Endothelial cell of umbilical vein (primary cell): Measurements from ENCODE around the gene TRMT10B. TPM values are rescaled to one million over a fixed set of nuclear protein-coding genes. Genes with fewer than 3 reads are reported as not detected.
"Not testable (repeated sequence)": the region's sequence is repeated elsewhere in the genome, so short reads cannot be mapped to it uniquely, and the experiment has no call there.

Experiments
- BruUV-seq: library from RNA; stranded (reverse); fragments of 400-500 nt; replicated peaks from 2 replicates; lab custom pipeline; 2021; lab: Mats Ljungman, UMichigan
- CTCF ChIA-PET: fragments of 300-600, 350-600 bp; sonication (Branson Sonifier 250); formaldehyde crosslinking; loops from one replicate; lab custom pipeline; 2021; ENCODE audit warnings: antibody characterized with exemption, inconsistent platforms; lab: Charles Lee
- POLR2A ChIA-PET: fragments of 300-600, 350-600 bp; sonication (Branson Sonifier 250); formaldehyde crosslinking; loops from one replicate; lab custom pipeline; 2021; ENCODE audit warnings: antibody characterized with exemption, inconsistent platforms; lab: Charles Lee
- DNase-seq: peaks from one replicate; pipeline ENCODE4 v3.0.0-alpha.2; 2011; ENCODE audit warnings: low read depth, low spot score
- FAIRE-seq: peaks from 2 replicates; lab custom pipeline; 2011; peaks lifted over from hg19 to GRCh38; lab: Jason Lieb, UNC
- H2AFZ ChIP-seq: 2 replicates; pipeline ENCODE4 v1.6.0; 2012; ENCODE audit warnings: low read depth, low read length, control low read depth, inconsistent platforms
- H3K27ac ChIP-seq: 2 replicates; pipeline ENCODE4 v1.5.1; 2011; ENCODE audit warnings: low read depth, mild to moderate bottlenecking, control low read depth, low read length, moderate library complexity; ENCODE audit not compliant: insufficient read depth
- H3K27me3 ChIP-seq, 2 experiments: 2 replicates each; pipeline versions ENCODE4 v1.6.0 to v1.6.1; 2011; ENCODE audit warnings: low read length in 2 of 2, mixed read lengths in 1 of 2; ENCODE audit not compliant: control insufficient read depth in 2 of 2, insufficient read depth in 2 of 2
- H3K36me3 ChIP-seq, 2 experiments: 2 replicates in 1 of 2; 3 replicates in 1 of 2; pipeline ENCODE4 v1.5.1; 2011; ENCODE audit warnings: low read length in 2 of 2, mild to moderate bottlenecking in 1 of 2, moderate library complexity in 1 of 2; ENCODE audit not compliant: control insufficient read depth in 2 of 2, insufficient read depth in 2 of 2; ENCODE audit errors: extremely low read depth in 1 of 2
- H3K4me1 ChIP-seq: 3 replicates; pipeline ENCODE4 v1.5.1; 2011; ENCODE audit warnings: mild to moderate bottlenecking, low read length; ENCODE audit not compliant: control insufficient read depth, insufficient read depth; ENCODE audit errors: extremely low read depth
- H3K4me2 ChIP-seq: 2 replicates; pipeline ENCODE4 v1.6.1; 2011; ENCODE audit warnings: low read length, control low read depth, mixed read lengths; ENCODE audit not compliant: insufficient read depth
- H3K4me3 ChIP-seq, 3 experiments: fragments of 200-600 bp in 1 of 3; sonication (generic), shearing (Covaris generic) in 1 of 3; replicated peaks in 1 of 3; 2 replicates each; pipeline ENCODE4 v1.5.1; 2011 to 2016; ENCODE audit warnings: control low read depth in 3 of 3, low read length in 3 of 3, mild to moderate bottlenecking in 2 of 3, inconsistent platforms in 1 of 3, low read depth in 1 of 3, moderate library complexity in 1 of 3; ENCODE audit not compliant: insufficient read depth in 1 of 3
- H3K79me2 ChIP-seq: 2 replicates; pipeline ENCODE4 v1.6.0; 2012; ENCODE audit warnings: low read length, inconsistent platforms; ENCODE audit not compliant: control insufficient read depth, insufficient read depth
- H3K9ac ChIP-seq: replicated peaks from 2 replicates; pipeline ENCODE3; 2011; ENCODE audit warnings: low read length, control low read depth; ENCODE audit not compliant: insufficient read depth; ENCODE audit errors: extremely low read depth
- H3K9me1 ChIP-seq: replicated peaks from 3 replicates; pipeline ENCODE4 v1.6.0; 2011; ENCODE audit warnings: mild to moderate bottlenecking, low read length; ENCODE audit not compliant: control insufficient read depth, insufficient read depth; ENCODE audit errors: extremely low read depth
- H3K9me3 ChIP-seq: replicated peaks from 2 replicates; pipeline ENCODE4 v1.5.1; 2012; ENCODE audit warnings: low read length, inconsistent platforms; ENCODE audit not compliant: control insufficient read depth, insufficient read depth
- H4K20me1 ChIP-seq: replicated peaks from 2 replicates; pipeline ENCODE3; 2011; ENCODE audit warnings: mild to moderate bottlenecking, low read length; ENCODE audit not compliant: control insufficient read depth, insufficient read depth; ENCODE audit errors: extremely low read depth
- dilution Hi-C: fragments of 300-500 bp; cut with MboI; formaldehyde crosslinking; loops from one replicate; pipeline ENCODE4 v1.15.0; 2019; ENCODE audit warnings: low sequenced_read_pairs; ENCODE audit not compliant: extremely low pct_ligation_motif_present
- intact Hi-C: fragments of 100-400 bp; cut with micrococcal nuclease; formaldehyde crosslinking; loops from one replicate; pipeline ENCODE4 v1.10.0; 2022
- polyA plus RNA-seq, 4 experiments: library from polyadenylated mRNA; depleted of rRNA in 3 of 4; stranded (reverse) in 3 of 4; unstranded in 1 of 4; fragments of >200 nt; gene quantifications; 2 replicates each; pipeline versions ENCODE4 v1.2.1 to v1.2.3, GENCODE V29; 2011 to 2012; ENCODE audit warnings: missing spikeins in 1 of 4
- total RNA-seq: library from RNA; stranded (reverse); gene quantifications from 2 replicates; pipeline ENCODE4 v1.2.3, GENCODE V29; 2021

The TRMT10B gene
- total and polyA plus RNA-seq, 2 donors (not counting 3 experiments of a cell fraction or from before 2014, with no cell fraction given) = 3.0 to 7.0 TPM

GRCh38 chr9:37751704-37752103, 1.9 kb upstream of the TRMT10B start:
- CTCF ChIA-PET, H3K4me2 ChIP-seq, DNase-seq, BruUV-seq, H2AFZ ChIP-seq, H3K9ac ChIP-seq, H3K27ac ChIP-seq, H3K4me3 ChIP-seq, POLR2A ChIA-PET, FAIRE-seq, H3K9me1 ChIP-seq, H3K36me3 ChIP-seq, H3K9me3 ChIP-seq, H3K4me1 ChIP-seq, dilution Hi-C loops, H3K27me3 ChIP-seq, H4K20me1 ChIP-seq, H3K79me2 ChIP-seq: not testable (repeated sequence)
- intact Hi-C loops = loop anchor here (2.0 to 5.0 kb wide), 3 partner anchors 33 to 169 kb away; partner anchors contain the start of genes DCAF10 and EXOSC3

- intact Hi-C loops = loop anchor here (2.0 to 5.0 kb wide), 3 partner anchors 33 to 170 kb away; partner anchors contain the start of genes DCAF10 and EXOSC3
- H3K9ac ChIP-seq, CTCF ChIA-PET, H3K4me3 ChIP-seq, dilution Hi-C loops, H3K4me1 ChIP-seq, H3K9me3 ChIP-seq, H3K36me3 ChIP-seq, H3K9me1 ChIP-seq, H3K4me2 ChIP-seq, H2AFZ ChIP-seq, BruUV-seq, POLR2A ChIA-PET, H3K79me2 ChIP-seq, H4K20me1 ChIP-seq, FAIRE-seq, H3K27me3 ChIP-seq, H3K27ac ChIP-seq, DNase-seq: not testable (repeated sequence)
Observed at GRCh38 chr9:37752112-37752511, 1.5 kb upstream of the TRMT10B start.
